Breast epithelium (tissue), 4 donors: Measurements from ENCODE around the gene ERGIC3. TPM values are rescaled to one million over a fixed set of nuclear protein-coding genes. Genes with fewer than 3 reads are reported as not detected.

Experiments
- DNase-seq, 2 donors: peaks; one replicate each; pipeline ENCODE4 v3.0.0-alpha.2; 2019; ENCODE audit warnings: low spot score in 2 of 2
- H3K27ac ChIP-seq, 2 donors: fragments of 200-600 bp; sonication (generic) in 1 of 2; one replicate each; pipeline ENCODE4 v1.5.1; 2016 to 2019; ENCODE audit warnings: mild to moderate bottlenecking in 1 of 2
- H3K27me3 ChIP-seq, 2 donors: fragments of 200-600 bp; sonication (generic) in 1 of 2; one replicate each; pipeline versions ENCODE4 v1.5.1 to v1.6.0; 2017 to 2019; ENCODE audit warnings: control low read depth in 1 of 2, mild to moderate bottlenecking in 1 of 2
- H3K36me3 ChIP-seq: fragments of 200-600 bp; one replicate; pipeline ENCODE4 v1.5.1; 2019
- H3K4me1 ChIP-seq, 2 donors: fragments of 200-600 bp; sonication (generic); one replicate each; pipeline ENCODE4 v1.5.1; 2016 to 2019; ENCODE audit warnings: control low read depth in 1 of 2
- H3K4me3 ChIP-seq, 3 donors: fragments of 200-600 bp; sonication (generic); 1 replicate in 2 of 3; 2 replicates in 1 of 3; pipeline ENCODE4 v1.5.1; 2016 to 2019; ENCODE audit warnings: mild to moderate bottlenecking in 3 of 3, moderate library complexity in 2 of 3
- H3K9me3 ChIP-seq, 2 donors: fragments of 200-600 bp; sonication (generic) in 1 of 2; one replicate each; pipeline ENCODE4 v1.5.1; 2016 to 2019; ENCODE audit warnings: control low read depth in 1 of 2
- POLR2A ChIP-seq: fragments of 450-650 bp; IDR thresholded peaks from one replicate; pipeline ENCODE4 v1.6.1; 2016; ENCODE audit warnings: antibody characterized with exemption, mild to moderate bottlenecking, moderate library complexity
- POLR2AphosphoS5 ChIP-seq, 3 donors: sonication (generic); formaldehyde crosslinking; IDR thresholded peaks; one replicate each; pipeline ENCODE4 v1.6.1; 2017; ENCODE audit warnings: antibody characterized with exemption in 3 of 3
- intact Hi-C: fragments of 100-400 bp; cut with DNase I; formaldehyde crosslinking; loops from one replicate; pipeline ENCODE4 v1.15.1; 2023; ENCODE audit warnings: low total_unique reads
- total RNA-seq, 3 donors: library from RNA; depleted of rRNA; stranded (reverse); fragments of >200 nt; gene quantifications; one replicate each; pipeline ENCODE4 v1.1.0, GENCODE V29; 2016
- TF ChIP-seq, protein P1 (sequence below), 3 donors: fragments of 450-650 bp; IDR thresholded peaks; one replicate each; pipeline ENCODE4 v1.5.1; 2016 to 2017; ENCODE audit warnings: antibody characterized with exemption in 3 of 3, mild to moderate bottlenecking in 3 of 3, moderate library complexity in 3 of 3

The ERGIC3 gene
- total RNA-seq, 3 donors from 2014 or later: 221 to 243 (median 239) TPM

DNA sequence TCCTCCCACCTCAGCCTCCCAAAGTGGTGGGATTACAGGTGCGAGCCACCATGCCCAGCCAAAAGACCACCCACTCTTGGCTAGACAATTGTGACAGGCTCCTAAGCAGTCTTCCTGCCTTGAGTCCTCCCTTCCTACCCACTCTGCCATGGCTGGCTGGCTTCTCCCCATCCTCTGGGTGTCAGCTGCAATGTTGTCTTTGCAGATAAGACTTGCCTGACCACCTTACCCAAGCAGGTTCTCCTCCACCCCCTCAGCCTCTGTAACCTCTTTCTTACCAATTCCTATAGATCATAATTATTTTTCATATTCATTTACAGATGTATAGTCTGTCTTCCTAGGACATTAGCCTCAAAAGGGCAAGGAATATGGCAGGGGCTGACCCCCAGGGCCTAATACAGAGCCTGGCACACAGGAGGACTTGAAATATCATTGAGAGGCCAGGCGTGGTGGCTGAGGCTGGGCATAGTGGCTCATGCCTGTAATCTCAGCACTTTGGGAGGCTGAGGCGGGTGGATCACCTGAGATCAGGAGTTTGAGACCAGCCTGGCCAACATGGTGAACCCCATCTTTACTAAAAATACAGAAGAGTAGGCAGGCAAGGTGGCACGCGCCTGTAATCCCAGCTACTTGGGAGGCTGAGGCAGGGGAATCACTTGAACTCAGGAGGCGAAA lies 45.0 kb downstream of the ERGIC3 start:
- H3K36me3 ChIP-seq: no peaks in the 10 kb centered on the region
- DNase-seq: peak in 1 of 2 donors; percentile 7
- H3K4me3 ChIP-seq: no peak overlapping the region
- TF ChIP-seq POLR2A: no peak
- TF ChIP-seq POLR2AphosphoS5 (IDR thresholded peaks at IDR 0.05): no peak
- TF ChIP-seq, protein P1, sequence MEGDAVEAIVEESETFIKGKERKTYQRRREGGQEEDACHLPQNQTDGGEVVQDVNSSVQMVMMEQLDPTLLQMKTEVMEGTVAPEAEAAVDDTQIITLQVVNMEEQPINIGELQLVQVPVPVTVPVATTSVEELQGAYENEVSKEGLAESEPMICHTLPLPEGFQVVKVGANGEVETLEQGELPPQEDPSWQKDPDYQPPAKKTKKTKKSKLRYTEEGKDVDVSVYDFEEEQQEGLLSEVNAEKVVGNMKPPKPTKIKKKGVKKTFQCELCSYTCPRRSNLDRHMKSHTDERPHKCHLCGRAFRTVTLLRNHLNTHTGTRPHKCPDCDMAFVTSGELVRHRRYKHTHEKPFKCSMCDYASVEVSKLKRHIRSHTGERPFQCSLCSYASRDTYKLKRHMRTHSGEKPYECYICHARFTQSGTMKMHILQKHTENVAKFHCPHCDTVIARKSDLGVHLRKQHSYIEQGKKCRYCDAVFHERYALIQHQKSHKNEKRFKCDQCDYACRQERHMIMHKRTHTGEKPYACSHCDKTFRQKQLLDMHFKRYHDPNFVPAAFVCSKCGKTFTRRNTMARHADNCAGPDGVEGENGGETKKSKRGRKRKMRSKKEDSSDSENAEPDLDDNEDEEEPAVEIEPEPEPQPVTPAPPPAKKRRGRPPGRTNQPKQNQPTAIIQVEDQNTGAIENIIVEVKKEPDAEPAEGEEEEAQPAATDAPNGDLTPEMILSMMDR (IDR thresholded peaks at IDR 0.05): no peak
- H3K27ac ChIP-seq: no peak overlapping the region
- H3K4me1 ChIP-seq: no peaks in the 10 kb centered on the region
- no peaks in the 10 kb centered on the region for H3K27me3 ChIP-seq
- peaks cover 0 to 2% of the 10 kb centered on the region in 2 donors for H3K9me3 ChIP-seq
- intact Hi-C loops: no loop called here

DNA sequence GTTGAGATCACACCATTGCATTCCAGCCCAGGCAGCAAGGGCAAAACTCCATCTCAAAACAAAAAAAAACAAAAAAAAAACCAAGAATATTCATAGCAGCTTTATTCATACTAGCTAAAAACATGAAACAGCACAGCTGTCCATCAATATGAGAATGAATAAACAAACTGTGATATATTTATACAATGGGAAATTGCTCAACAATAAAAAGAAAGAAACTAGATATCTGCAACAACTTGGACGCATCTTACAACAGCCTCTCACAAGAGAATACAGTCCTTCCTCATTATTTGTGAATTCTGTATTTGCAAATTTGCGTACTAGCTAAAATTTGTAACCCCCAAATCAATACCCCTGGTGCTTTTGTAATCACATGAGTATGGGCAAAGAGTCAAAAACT lies 45.6 kb downstream of the ERGIC3 start:
- TF ChIP-seq, protein P1 (IDR thresholded peaks at IDR 0.05): no peak
- TF ChIP-seq POLR2AphosphoS5 (IDR thresholded peaks at IDR 0.05) (no peak), POLR2A (no peak)
- H3K4me3 ChIP-seq: no peak overlapping the region
- H3K4me1 ChIP-seq: no peaks in the 10 kb centered on the region
- H3K27ac ChIP-seq: no peak overlapping the region
- intact Hi-C loops: no loop called here
- H3K36me3 ChIP-seq: no peaks in the 10 kb centered on the region
- no peaks in the 10 kb centered on the region for H3K9me3 ChIP-seq
- DNase-seq: no peak
- no peaks in the 10 kb centered on the region for H3K27me3 ChIP-seq

DNA sequence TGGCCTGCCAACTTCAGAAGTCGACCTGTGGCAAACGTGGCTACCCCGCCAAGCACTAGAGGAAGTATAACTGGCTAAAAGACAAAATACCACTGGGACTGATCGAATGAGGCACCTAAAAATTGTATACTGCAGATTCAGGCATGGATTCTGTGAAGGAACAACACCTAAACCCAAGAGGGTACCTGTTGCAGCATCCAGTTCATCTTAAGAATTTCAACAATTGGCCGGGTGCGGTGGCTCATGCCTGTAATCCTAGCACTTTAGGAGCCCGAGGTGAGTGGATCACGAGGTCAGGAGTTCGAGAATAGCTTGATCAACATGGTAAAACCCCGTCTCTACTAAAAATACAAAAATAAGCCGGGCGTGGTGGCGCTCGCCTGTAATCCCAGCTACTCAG lies 46.5 kb downstream of the ERGIC3 start:
- no peak for DNase-seq
- no peaks in the 10 kb centered on the region for H3K9me3 ChIP-seq
- no peaks in the 10 kb centered on the region for H3K36me3 ChIP-seq
- no peak overlapping the region for H3K4me3 ChIP-seq
- no peak overlapping the region for H3K27ac ChIP-seq
- TF ChIP-seq POLR2AphosphoS5 (IDR thresholded peaks at IDR 0.05) (no peak), POLR2A (no peak)
- TF ChIP-seq, protein P1 (IDR thresholded peaks at IDR 0.05): no peak
- intact Hi-C loops: no loop called here
- no peaks in the 10 kb centered on the region for H3K4me1 ChIP-seq
- no peaks in the 10 kb centered on the region for H3K27me3 ChIP-seq

DNA sequence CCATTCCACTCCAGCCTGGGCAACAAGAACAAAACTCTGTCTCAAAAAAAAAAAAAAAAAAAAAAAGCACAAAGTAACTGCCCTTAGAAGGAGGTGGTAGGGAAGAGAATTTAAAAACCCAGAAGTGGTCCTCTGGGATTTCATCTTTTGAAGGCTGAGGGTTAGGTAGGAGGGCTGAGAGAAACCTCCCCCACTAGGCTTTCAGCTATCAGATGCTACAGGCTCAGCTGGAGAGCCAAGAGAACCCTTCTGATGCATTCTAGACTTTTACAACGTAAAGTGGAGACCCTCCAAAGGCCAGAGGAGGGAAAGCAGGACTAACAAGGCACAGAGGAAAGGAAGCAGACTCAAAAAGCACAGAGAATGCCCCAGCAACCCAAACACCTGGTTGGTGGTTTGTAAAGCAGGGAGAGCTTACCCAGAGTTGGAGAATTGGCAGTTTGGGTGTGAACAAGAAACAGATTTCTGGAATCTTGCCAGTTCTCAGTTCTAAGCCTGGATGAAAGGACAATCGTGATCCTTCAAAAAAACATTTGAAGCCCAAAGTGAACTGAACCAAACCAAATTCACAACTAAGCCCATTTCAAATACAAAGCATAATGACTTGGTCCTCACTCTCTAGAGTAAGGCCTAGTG lies 50.6 kb downstream of the ERGIC3 start:
- DNase-seq: no peak
- H3K4me3 ChIP-seq: no peak overlapping the region
- TF ChIP-seq POLR2A: no peak
- TF ChIP-seq, protein P1 (IDR thresholded peaks at IDR 0.05): no peak
- TF ChIP-seq POLR2AphosphoS5 (IDR thresholded peaks at IDR 0.05): no peak
- intact Hi-C loops: no loop called here
- H3K9me3 ChIP-seq: no peaks in the 10 kb centered on the region
- no peaks in the 10 kb centered on the region for H3K27me3 ChIP-seq
- H3K4me1 ChIP-seq: no peaks in the 10 kb centered on the region
- H3K36me3 ChIP-seq: no peaks in the 10 kb centered on the region
- H3K27ac ChIP-seq: no peak overlapping the region

DNA sequence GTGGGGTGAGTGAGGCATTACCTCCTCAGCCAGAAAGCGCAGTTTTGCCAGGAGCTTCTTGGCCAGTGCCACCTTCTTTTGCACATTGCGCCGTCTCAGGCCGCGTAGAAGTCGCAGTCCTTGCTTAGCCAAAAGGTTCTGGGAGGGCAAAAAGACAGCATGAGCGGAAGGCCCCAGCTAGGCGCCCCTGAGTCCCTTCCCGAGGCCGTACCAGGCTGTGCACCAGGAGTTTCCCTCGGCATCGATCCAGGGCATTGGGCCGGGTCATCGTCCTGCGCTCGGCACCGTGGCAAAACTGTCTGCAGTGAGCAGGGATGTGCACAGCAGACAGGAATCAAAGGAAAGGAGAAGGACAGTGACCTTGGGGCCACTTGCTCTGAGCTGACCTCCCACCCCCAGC lies 53.6 kb downstream of the ERGIC3 start:
- DNase-seq: no peak
- Histone ChIP-seq H3K36me3 (no peaks in the 10 kb centered on the region), H3K4me3 (no peak overlapping the region), H3K27ac (no peak overlapping the region), H3K9me3 (no peaks in the 10 kb centered on the region), H3K27me3 (no peaks in the 10 kb centered on the region), H3K4me1 (no peaks in the 10 kb centered on the region)
- intact Hi-C loops: no loop called here
- TF ChIP-seq, protein P1 (IDR thresholded peaks at IDR 0.05): no peak
- TF ChIP-seq POLR2A (no peak), POLR2AphosphoS5 (IDR thresholded peaks at IDR 0.05) (no peak)
